NCI-H1436 (cell line): Measurements from ENCODE around the gene NEK5.
"Not testable (repeated sequence)": the region's sequence is repeated elsewhere in the genome, so short reads cannot be mapped to it uniquely, and the experiment has no call there.

Experiments
- DNase-seq: peaks from one replicate; lab custom pipeline; 2025; lab: John Stamatoyannopoulos, UW

Gene NEK5

GRCh38 chr13:52128714-52129700 lies at the start of gene NEK5:
TSS of gene NEK5 (minus strand) at chr13:52129073. CDS start at chr13:52127482, 1,591 bp downstream.
- DNase-seq, result peak; percentile 19

GRCh38 chr13:52177276-52177675 lies 48.4 kb upstream of the NEK5 start:
- DNase-seq, result no peak

GRCh38 chr13:52173970-52174369 lies 45.1 kb upstream of the NEK5 start:
- DNase-seq, result not testable (repeated sequence)

GRCh38 chr13:52173373-52173772 lies 44.5 kb upstream of the NEK5 start:
- no peak for DNase-seq

GRCh38 chr13:52171686-52172085 lies 42.8 kb upstream of the NEK5 start:
- not testable (repeated sequence) for DNase-seq

GRCh38 chr13:52170828-52171391 lies 42.0 kb upstream of the NEK5 start:
- DNase-seq, result not testable (repeated sequence)

GRCh38 chr13:52169839-52170238 lies 41.0 kb upstream of the NEK5 start:
- DNase-seq, result no peak

GRCh38 chr13:52165411-52165810 lies 36.5 kb upstream of the NEK5 start:
- DNase-seq, result no peak

GRCh38 chr13:52164989-52165388 lies 36.1 kb upstream of the NEK5 start:
- DNase-seq, result no peak

GRCh38 chr13:52163878-52164277 lies 35.0 kb upstream of the NEK5 start:
- DNase-seq, result not testable (repeated sequence)

GRCh38 chr13:52162279-52163101 lies 33.6 kb upstream of the NEK5 start:
- no peak for DNase-seq

GRCh38 chr13:52161181-52161646 lies 32.3 kb upstream of the NEK5 start:
- DNase-seq, result no peak

GRCh38 chr13:52160506-52160905 lies 31.6 kb upstream of the NEK5 start:
- no peak for DNase-seq

- DNase-seq, result no peak
These were observed 31.2 kb upstream of the NEK5 start for GRCh38 chr13:52160053-52160452.

GRCh38 chr13:52159159-52159982 lies 30.5 kb upstream of the NEK5 start, which contains the start of gene NEK3:
TSS of gene NEK3 (minus strand) at chr13:52159597. CDS start at chr13:52156191, 3,406 bp downstream.
- peak; percentile 11 for DNase-seq

- no peak for DNase-seq
These were observed 29.8 kb upstream of the NEK5 start for GRCh38 chr13:52158629-52159158.

- no peak for DNase-seq
These were observed 27.9 kb upstream of the NEK5 start for GRCh38 chr13:52156724-52157261.

GRCh38 chr13:52155177-52155576 lies 26.3 kb upstream of the NEK5 start:
- no peak for DNase-seq

GRCh38 chr13:52147225-52147624 lies 18.4 kb upstream of the NEK5 start:
- no peak for DNase-seq

GRCh38 chr13:52141299-52141698 lies 12.4 kb upstream of the NEK5 start:
- DNase-seq, result no peak

- DNase-seq, result no peak
These were observed 8.6 kb upstream of the NEK5 start for GRCh38 chr13:52137489-52137888.
